ENCODE measurements around the gene NETO1.

NETO1 gene

DNA sequence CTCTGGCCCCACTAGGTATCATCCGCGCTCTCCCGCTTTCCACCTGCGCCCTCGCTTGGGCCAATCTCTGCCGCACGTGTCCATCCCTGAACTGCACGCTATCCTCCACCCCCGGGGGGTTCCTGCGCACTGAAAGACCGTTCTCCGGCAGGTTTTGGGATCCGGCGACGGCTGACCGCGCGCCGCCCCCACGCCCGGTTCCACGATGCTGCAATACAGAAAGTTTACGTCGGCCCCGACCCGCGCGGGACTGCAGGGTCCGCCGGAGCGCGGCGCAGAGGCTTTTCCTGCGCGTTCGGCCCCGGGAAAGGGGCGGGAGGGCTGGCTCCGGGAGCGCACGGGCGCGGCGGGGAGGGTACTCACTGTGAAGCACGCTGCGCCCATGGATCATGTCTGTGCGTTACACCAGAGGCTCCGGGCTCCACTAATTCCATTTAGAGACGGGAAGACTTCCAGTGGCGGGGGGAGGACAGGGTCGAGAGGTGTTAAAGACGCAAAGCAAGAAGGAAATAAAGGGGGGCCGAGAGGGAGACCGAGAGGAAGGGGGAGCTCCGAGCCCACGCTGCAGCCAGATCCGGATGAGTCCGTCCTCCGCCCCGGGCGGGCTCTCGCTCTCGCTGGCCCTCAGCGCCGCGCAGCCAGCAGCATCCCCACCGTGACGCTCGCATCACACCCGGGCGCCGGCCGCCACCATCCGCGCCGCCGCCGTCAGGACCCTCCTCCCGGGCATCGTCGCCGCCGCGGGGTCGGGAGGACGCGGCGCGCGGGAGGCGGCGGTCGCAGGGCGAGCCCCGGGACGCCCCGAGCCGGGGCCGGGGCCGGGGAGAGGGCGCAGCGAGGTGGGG is 664 bp downstream of the NETO1 start:
- Histone ChIP-seq H4K20me1 (ENCODE audit: insufficient read depth, low read length) (no peaks in the 10 kb centered on the region), H3K36me3 (replicated peaks; ENCODE audit: low read depth, low read length) (no peaks in the 10 kb centered on the region), H3K27ac (ENCODE audit: low read length) (no peak overlapping the region), H3K4me2 (ENCODE audit: low read length) (no peak overlapping the region), H3K79me2 (ENCODE audit: low read length) (no peaks in the 10 kb centered on the region), H3K27me3 (ENCODE audit: low read depth, low read length) (no peaks in the 10 kb centered on the region), H3K4me3 (ENCODE audit: low read length) (no peak overlapping the region), H3K9me3 (ENCODE audit: insufficient read depth, low read length) (peaks cover 2% of the 10 kb centered on the region; the same call in 1 of the 2 replicates), H3K9ac (ENCODE audit: low read length) (no peak overlapping the region), H2AFZ (ENCODE audit: low read depth, low read length) (no peak overlapping the region), H3K4me1 (ENCODE audit: low read length) (no peaks in the 10 kb centered on the region)
- TF ChIP-seq, protein P1, sequence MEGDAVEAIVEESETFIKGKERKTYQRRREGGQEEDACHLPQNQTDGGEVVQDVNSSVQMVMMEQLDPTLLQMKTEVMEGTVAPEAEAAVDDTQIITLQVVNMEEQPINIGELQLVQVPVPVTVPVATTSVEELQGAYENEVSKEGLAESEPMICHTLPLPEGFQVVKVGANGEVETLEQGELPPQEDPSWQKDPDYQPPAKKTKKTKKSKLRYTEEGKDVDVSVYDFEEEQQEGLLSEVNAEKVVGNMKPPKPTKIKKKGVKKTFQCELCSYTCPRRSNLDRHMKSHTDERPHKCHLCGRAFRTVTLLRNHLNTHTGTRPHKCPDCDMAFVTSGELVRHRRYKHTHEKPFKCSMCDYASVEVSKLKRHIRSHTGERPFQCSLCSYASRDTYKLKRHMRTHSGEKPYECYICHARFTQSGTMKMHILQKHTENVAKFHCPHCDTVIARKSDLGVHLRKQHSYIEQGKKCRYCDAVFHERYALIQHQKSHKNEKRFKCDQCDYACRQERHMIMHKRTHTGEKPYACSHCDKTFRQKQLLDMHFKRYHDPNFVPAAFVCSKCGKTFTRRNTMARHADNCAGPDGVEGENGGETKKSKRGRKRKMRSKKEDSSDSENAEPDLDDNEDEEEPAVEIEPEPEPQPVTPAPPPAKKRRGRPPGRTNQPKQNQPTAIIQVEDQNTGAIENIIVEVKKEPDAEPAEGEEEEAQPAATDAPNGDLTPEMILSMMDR (IDR thresholded peaks at IDR 0.05; ENCODE audit: low read depth, low read length) = no peak
- no peak for TF ChIP-seq EZH2phosphoT487 (IDR thresholded peaks at IDR 0.05; ENCODE audit: low read depth)

DNA sequence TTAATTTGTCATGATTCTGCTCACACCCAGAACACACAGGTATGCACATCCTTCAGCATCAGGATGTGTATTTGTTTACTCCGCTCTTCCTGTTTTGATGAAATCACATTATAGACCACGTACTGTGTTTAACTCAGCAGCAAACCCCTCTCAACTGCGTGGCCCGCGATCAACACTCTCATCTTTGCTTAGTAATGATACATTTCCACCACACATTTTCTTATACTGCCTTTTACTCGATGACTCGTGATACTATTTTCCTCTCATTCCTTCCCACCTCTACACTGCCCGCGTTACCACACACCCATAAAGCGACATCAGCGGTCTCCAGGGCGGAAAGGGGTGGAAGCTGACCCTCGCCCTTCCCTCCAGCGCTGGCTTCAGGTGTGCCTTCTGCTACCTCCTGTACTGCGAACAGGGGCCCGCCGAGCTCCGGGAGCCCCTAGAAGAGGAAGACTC is 1.3 kb downstream of the NETO1 start:
- Histone ChIP-seq H4K20me1 (ENCODE audit: insufficient read depth, low read length) (no peaks in the 10 kb centered on the region), H3K27me3 (ENCODE audit: low read depth, low read length) (no peaks in the 10 kb centered on the region), H2AFZ (ENCODE audit: low read depth, low read length) (no peak overlapping the region), H3K27ac (ENCODE audit: low read length) (no peak overlapping the region), H3K4me1 (ENCODE audit: low read length) (no peaks in the 10 kb centered on the region), H3K9ac (ENCODE audit: low read length) (no peak overlapping the region), H3K9me3 (ENCODE audit: insufficient read depth, low read length) (peaks cover 2% of the 10 kb centered on the region; the same call in 1 of the 2 replicates), H3K79me2 (ENCODE audit: low read length) (no peaks in the 10 kb centered on the region), H3K4me2 (ENCODE audit: low read length) (no peak overlapping the region), H3K4me3 (ENCODE audit: low read length) (no peak overlapping the region), H3K36me3 (replicated peaks; ENCODE audit: low read depth, low read length) (no peaks in the 10 kb centered on the region)
- TF ChIP-seq, protein P1 (IDR thresholded peaks at IDR 0.05; ENCODE audit: low read depth, low read length) = no peak
- no peak for TF ChIP-seq EZH2phosphoT487 (IDR thresholded peaks at IDR 0.05; ENCODE audit: low read depth)

DNA sequence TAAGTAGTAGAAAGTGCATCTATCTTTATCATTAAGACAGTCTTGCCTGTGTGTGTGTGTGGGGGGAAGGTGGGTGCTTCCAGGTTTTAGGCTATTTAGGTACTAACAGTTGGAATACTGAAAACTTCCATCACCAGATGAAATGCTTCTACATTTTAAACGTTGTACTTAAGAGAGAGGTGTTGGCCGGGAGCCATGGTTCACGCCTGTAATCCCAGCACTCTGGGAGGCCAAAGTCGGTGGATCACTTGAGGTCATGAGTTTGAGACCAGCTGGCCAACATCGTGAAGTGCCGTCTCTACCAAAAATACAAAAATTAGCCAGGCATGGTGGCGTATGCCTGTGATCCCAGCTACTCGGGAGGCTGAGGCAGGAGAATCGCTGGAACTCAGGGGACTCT is 4.0 kb downstream of the NETO1 start:
- Histone ChIP-seq H3K4me1 (ENCODE audit: low read length) (no peaks in the 10 kb centered on the region), H3K4me2 (ENCODE audit: low read length) (no peak overlapping the region), H2AFZ (ENCODE audit: low read depth, low read length) (no peak overlapping the region), H3K36me3 (replicated peaks; ENCODE audit: low read depth, low read length) (no peaks in the 10 kb centered on the region), H3K4me3 (ENCODE audit: low read length) (no peak overlapping the region), H4K20me1 (ENCODE audit: insufficient read depth, low read length) (no peaks in the 10 kb centered on the region), H3K27ac (ENCODE audit: low read length) (no peak overlapping the region), H3K27me3 (ENCODE audit: low read depth, low read length) (no peaks in the 10 kb centered on the region), H3K9ac (ENCODE audit: low read length) (no peak overlapping the region), H3K79me2 (ENCODE audit: low read length) (no peaks in the 10 kb centered on the region), H3K9me3 (ENCODE audit: insufficient read depth, low read length) (peaks cover 2% of the 10 kb centered on the region; the same call in 1 of the 2 replicates)
- TF ChIP-seq, protein P1 (IDR thresholded peaks at IDR 0.05; ENCODE audit: low read depth, low read length) = no peak
- TF ChIP-seq EZH2phosphoT487 (IDR thresholded peaks at IDR 0.05; ENCODE audit: low read depth) = no peak

DNA sequence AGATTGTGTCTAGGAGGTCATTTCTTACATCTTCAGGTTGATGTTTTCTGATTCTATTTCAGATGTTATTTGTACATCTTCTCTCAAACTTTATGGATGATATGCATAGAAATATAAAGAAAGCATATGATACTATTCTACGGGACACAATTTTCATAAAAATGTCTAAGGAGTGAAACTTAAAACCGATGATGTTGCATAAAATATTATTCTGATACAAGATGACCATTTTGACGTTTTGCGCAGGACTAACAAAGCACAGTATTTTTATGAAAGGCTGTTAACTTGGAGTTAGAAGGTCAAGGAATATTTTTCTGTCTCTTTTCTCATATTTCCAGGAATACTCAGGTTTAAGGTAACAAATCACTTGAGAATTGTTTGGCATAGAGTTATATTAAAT is 8.7 kb downstream of the NETO1 start:
- H3K27ac ChIP-seq (ENCODE audit: low read length) = no peak overlapping the region
- no peak overlapping the region for H2AFZ ChIP-seq (ENCODE audit: low read depth, low read length)
- H3K9ac ChIP-seq (ENCODE audit: low read length) = no peak overlapping the region
- H3K79me2 ChIP-seq (ENCODE audit: low read length) = no peaks in the 10 kb centered on the region
- H3K9me3 ChIP-seq (ENCODE audit: insufficient read depth, low read length) = no peaks in the 10 kb centered on the region
- H3K4me3 ChIP-seq (ENCODE audit: low read length) = no peak overlapping the region
- no peaks in the 10 kb centered on the region for H3K27me3 ChIP-seq (ENCODE audit: low read depth, low read length)
- no peaks in the 10 kb centered on the region for H4K20me1 ChIP-seq (ENCODE audit: insufficient read depth, low read length)
- no peaks in the 10 kb centered on the region for H3K4me1 ChIP-seq (ENCODE audit: low read length)
- no peak overlapping the region for H3K4me2 ChIP-seq (ENCODE audit: low read length)
- no peaks in the 10 kb centered on the region for H3K36me3 ChIP-seq (replicated peaks; ENCODE audit: low read depth, low read length)
- TF ChIP-seq, protein P1 (IDR thresholded peaks at IDR 0.05; ENCODE audit: low read depth, low read length) = no peak
- no peak for TF ChIP-seq EZH2phosphoT487 (IDR thresholded peaks at IDR 0.05; ENCODE audit: low read depth)

Data from OCI-LY3 (cell line).